HepG2 (cell line): ENCODE measurements around the gene C1orf198. TPM values are rescaled to one million over a fixed set of nuclear protein-coding genes. Genes with fewer than 3 reads are reported as not detected.

ENCODE experiments used
- ATAC-seq: fragments of 200-7000 bp; cut with Tn5 transposase; 3 replicates; pipeline ENCODE4 v1.9.1; 2020; ENCODE audit warnings: mild to moderate bottlenecking, moderate library complexity
- BruUV-seq: library from RNA; stranded (reverse); fragments of 400-500 nt; replicated peaks from 2 replicates; lab custom pipeline; 2021; lab: Mats Ljungman, UMichigan
- CTCF ChIA-PET: fragments of 300-600 bp; formaldehyde crosslinking; extraction: SDS; loops from one replicate; lab custom pipeline; 2021; ENCODE audit warnings: low total read pairs, inconsistent platforms, low intra/inter-chr PET ratio; lab: Yijun Ruan, JAX
- POLR2A ChIA-PET: fragments of 350-600 bp; sonication (Branson Sonifier 250); formaldehyde crosslinking; loops from one replicate; lab custom pipeline; 2020; ENCODE audit warnings: antibody characterized with exemption, inconsistent platforms; lab: Yijun Ruan, JAX
- DNase-seq: peaks from one replicate; pipeline ENCODE4 v3.0.0-alpha.2; 2015; ENCODE audit warnings: low spot score
- FAIRE-seq: peaks from 3 replicates; lab custom pipeline; 2011; peaks lifted over from hg19 to GRCh38; lab: Jason Lieb, UNC
- H2AFZ ChIP-seq: one replicate; pipeline ENCODE4 v1.6.1; 2011; ENCODE audit warnings: low read length, inconsistent platforms
- H3K27ac ChIP-seq: fragments of 300-600 bp; 3 replicates; pipeline ENCODE4 v1.8.0; 2011; ENCODE audit warnings: mixed run types, mild to moderate bottlenecking, mixed read lengths, low read length, inconsistent platforms; ENCODE audit not compliant: insufficient read depth; ENCODE audit errors: extremely low read length
- H3K27me3 ChIP-seq, 2 experiments: fragments of 200-600 bp in 1 of 2; 2 replicates in 1 of 2; 3 replicates in 1 of 2; pipeline versions ENCODE4 v1.6.0 to v1.8.0; 2011; ENCODE audit warnings: low read length in 2 of 2, mild to moderate bottlenecking in 2 of 2, moderate library complexity in 2 of 2, inconsistent platforms in 1 of 2; ENCODE audit not compliant: insufficient read depth in 2 of 2, control insufficient read depth in 1 of 2
- H3K36me3 ChIP-seq, 2 experiments: fragments of 200-600 bp in 1 of 2; replicated peaks in 1 of 2; 2 replicates in 1 of 2; 3 replicates in 1 of 2; pipeline versions ENCODE4 v1.5.1 to v1.8.0; 2011; ENCODE audit warnings: low read length in 2 of 2, inconsistent platforms in 1 of 2; ENCODE audit not compliant: insufficient read depth in 2 of 2, control insufficient read depth in 1 of 2
- H3K4me1 ChIP-seq: 2 replicates; pipeline ENCODE4 v1.5.1; 2012; ENCODE audit warnings: low read length, inconsistent platforms; ENCODE audit not compliant: insufficient read depth
- H3K4me2 ChIP-seq: 2 replicates; pipeline ENCODE4 v1.6.0; 2011; ENCODE audit warnings: low read depth, low read length, inconsistent platforms
- H3K4me3 ChIP-seq, 3 experiments: fragments of 200-600 bp in 1 of 3; sonication (generic), shearing (Covaris generic) in 1 of 3; replicated peaks in 1 of 3; 2 replicates each; pipeline ENCODE4 v1.5.1; 2011 to 2016; ENCODE audit warnings: low read length in 3 of 3, inconsistent platforms in 2 of 3, low read depth in 2 of 3, mild to moderate bottlenecking in 2 of 3, control low read depth in 1 of 3, mixed read lengths in 1 of 3; ENCODE audit not compliant: insufficient read depth in 1 of 3
- H3K79me2 ChIP-seq: one replicate; pipeline ENCODE4 v1.6.1; 2011; ENCODE audit warnings: low read length, inconsistent platforms; ENCODE audit not compliant: insufficient read depth
- H3K9ac ChIP-seq: 2 replicates; pipeline ENCODE4 v1.6.0; 2011; ENCODE audit warnings: mild to moderate bottlenecking, low read depth, low read length, inconsistent platforms; ENCODE audit not compliant: insufficient read depth
- H3K9me3 ChIP-seq: 2 replicates; pipeline ENCODE4 v1.5.1; 2012; ENCODE audit warnings: mild to moderate bottlenecking, low read length
- H4K20me1 ChIP-seq: 2 replicates; pipeline ENCODE4 v1.6.0; 2011; ENCODE audit warnings: inconsistent platforms, mild to moderate bottlenecking, low read length, moderate library complexity; ENCODE audit not compliant: insufficient read depth
- ETV5 ChIP-seq: IDR thresholded peaks from 2 replicates; pipeline ENCODE4 v1.6.1; 2018; ENCODE audit warnings: missing biosample characterization, missing genetic modification reagents, inconsistent platforms, borderline replicate concordance
- IKZF1 ChIP-seq: fragments of 450-650 bp; IDR thresholded peaks from 2 replicates; pipeline ENCODE4 v1.7.1; 2016
- MAF1 ChIP-seq: sonication (generic); formaldehyde crosslinking; IDR thresholded peaks from 2 replicates; pipeline ENCODE4 v1.5.0; 2020; ENCODE audit warnings: missing genetic modification reagents, borderline replicate concordance
- NFIB ChIP-seq: sonication (generic); formaldehyde crosslinking; IDR thresholded peaks from 2 replicates; pipeline ENCODE4 v1.9.0; 2021; ENCODE audit warnings: missing genetic modification reagents, mild to moderate bottlenecking, borderline replicate concordance
- SNAPC2 ChIP-seq: sonication (generic); formaldehyde crosslinking; IDR thresholded peaks from 2 replicates; pipeline ENCODE4 v1.8.1; 2022; ENCODE audit warnings: mild to moderate bottlenecking, missing genetic modification reagents
- ZBTB37 ChIP-seq: sonication (generic); formaldehyde crosslinking; IDR thresholded peaks from 2 replicates; pipeline ENCODE4 v1.4.0; 2020; ENCODE audit warnings: mild to moderate bottlenecking, missing genetic modification reagents
- ZNF260 ChIP-seq: sonication (generic); formaldehyde crosslinking; IDR thresholded peaks from 2 replicates; pipeline ENCODE4 v1.4.0; 2020; ENCODE audit warnings: missing genetic modification reagents, low read depth, mild to moderate bottlenecking, borderline replicate concordance
- WGBS: methylation state at CpG from one replicate; pipeline ENCODE4 v1.1.6; 2017; ENCODE audit warnings: low lambda C conversion rate; 5-methylcytosine and 5-hydroxymethylcytosine counted together
- in situ Hi-C: cut with HindIII; loops from 2 replicates; pipeline ENCODE4 v1.10.0; 2017; ENCODE audit warnings: low pct_unique_long_range_greater_than_20kb; ENCODE audit not compliant: extremely low pct_ligation_motif_present
- intact Hi-C: fragments of 100-400 bp; cut with micrococcal nuclease; formaldehyde crosslinking; loops from one replicate; pipeline ENCODE4 v1.10.0; 2022; ENCODE audit not compliant: unreplicated experiment
- polyA plus RNA-seq, 8 experiments: library from polyadenylated mRNA; depleted of rRNA in 3 of 8; stranded (reverse) in 7 of 8; unstranded in 1 of 8; fragments of >200 nt; fragmentation: Illumina TruSeq in 4 of 8; extraction: Trizol in 4 of 8; gene quantifications; 2 replicates each; pipeline versions ENCODE4 v1.2.1 to v1.2.3, GENCODE V29; 2011 to 2016; ENCODE audit warnings: low read depth in 4 of 8, missing spikeins in 1 of 8, mixed read lengths in 1 of 8; ENCODE audit not compliant: insufficient read depth in 1 of 8
- total RNA-seq, 5 experiments: library from RNA; depleted of rRNA; stranded (reverse); fragments of >200 nt; fragmentation: Illumina TruSeq; extraction: Trizol; gene quantifications; 2 replicates each; pipeline ENCODE4 v1.2.3, GENCODE V29; 2016; ENCODE audit warnings: low read depth in 1 of 5
- TF ChIP-seq, protein P1 (sequence below): sonication (generic); formaldehyde crosslinking; IDR thresholded peaks from 2 replicates; pipeline ENCODE4 v1.8.1; 2022; ENCODE audit warnings: low read depth, mild to moderate bottlenecking, missing genetic modification reagents

Gene C1orf198
- total and polyA plus RNA-seq, 2 of the 13 experiments (the other 11 are each of a cell fraction or from before 2014, with no cell fraction given) = 12.7 to 13.4 TPM

GRCh38 chr1:230822092-230822581 lies 46.2 kb downstream of the C1orf198 start:
- TF ChIP-seq ZNF260 = no peak
- TF ChIP-seq, all 625 proteins: peak for 0
- in situ Hi-C loops (no loop called here), intact Hi-C loops (no loop called here)
- no peak overlapping the region for H2AFZ ChIP-seq
- H3K4me1 ChIP-seq = no peaks in the 10 kb centered on the region
- no peak for ATAC-seq
- H3K4me2 ChIP-seq = no peak overlapping the region
- no peak for DNase-seq
- WGBS = 48% methylated on average over 11 of the region's 13 CpGs
- BruUV-seq = no TSS peak
- no peaks in the 10 kb centered on the region for H4K20me1 ChIP-seq
- no peaks in the 10 kb centered on the region for H3K36me3 ChIP-seq
- POLR2A ChIA-PET = no interaction called here
- no peaks in the 10 kb centered on the region for H3K9me3 ChIP-seq
- peaks cover 0 to 18% of the 10 kb centered on the region in 2 experiments; a peak in 2 of 5 replicates for H3K27me3 ChIP-seq
- H3K9ac ChIP-seq = no peak overlapping the region
- FAIRE-seq = no peak
- no peak overlapping the region for H3K27ac ChIP-seq
- H3K79me2 ChIP-seq = no peaks in the 10 kb centered on the region
- CTCF ChIA-PET = no interaction called here
- no peak overlapping the region for H3K4me3 ChIP-seq

- intact Hi-C loops = no loop called here
- Histone ChIP-seq H2AFZ (no peak overlapping the region), H3K4me1 (no peaks in the 10 kb centered on the region), H3K4me3 (no peak overlapping the region), H3K27ac (no peak overlapping the region), H3K9me3 (no peaks in the 10 kb centered on the region), H3K79me2 (no peaks in the 10 kb centered on the region), H3K4me2 (no peak overlapping the region), H4K20me1 (no peaks in the 10 kb centered on the region), H3K36me3 (no peaks in the 10 kb centered on the region), H3K9ac (no peak overlapping the region), H3K27me3 (peaks cover 0 to 18% of the 10 kb centered on the region in 2 experiments; a peak in 2 of 5 replicates)
- no TSS peak for BruUV-seq
- DNase-seq (no peak), ATAC-seq (no peak), FAIRE-seq (no peak)
- ChIA-PET POLR2A (no interaction called here), CTCF (no interaction called here)
- in situ Hi-C loops = no loop called here
- no peak for TF ChIP-seq ETV5 (CRISPR knock-in tag)
- no peak for TF ChIP-seq NFIB (CRISPR knock-in tag)
- TF ChIP-seq, protein P1, sequence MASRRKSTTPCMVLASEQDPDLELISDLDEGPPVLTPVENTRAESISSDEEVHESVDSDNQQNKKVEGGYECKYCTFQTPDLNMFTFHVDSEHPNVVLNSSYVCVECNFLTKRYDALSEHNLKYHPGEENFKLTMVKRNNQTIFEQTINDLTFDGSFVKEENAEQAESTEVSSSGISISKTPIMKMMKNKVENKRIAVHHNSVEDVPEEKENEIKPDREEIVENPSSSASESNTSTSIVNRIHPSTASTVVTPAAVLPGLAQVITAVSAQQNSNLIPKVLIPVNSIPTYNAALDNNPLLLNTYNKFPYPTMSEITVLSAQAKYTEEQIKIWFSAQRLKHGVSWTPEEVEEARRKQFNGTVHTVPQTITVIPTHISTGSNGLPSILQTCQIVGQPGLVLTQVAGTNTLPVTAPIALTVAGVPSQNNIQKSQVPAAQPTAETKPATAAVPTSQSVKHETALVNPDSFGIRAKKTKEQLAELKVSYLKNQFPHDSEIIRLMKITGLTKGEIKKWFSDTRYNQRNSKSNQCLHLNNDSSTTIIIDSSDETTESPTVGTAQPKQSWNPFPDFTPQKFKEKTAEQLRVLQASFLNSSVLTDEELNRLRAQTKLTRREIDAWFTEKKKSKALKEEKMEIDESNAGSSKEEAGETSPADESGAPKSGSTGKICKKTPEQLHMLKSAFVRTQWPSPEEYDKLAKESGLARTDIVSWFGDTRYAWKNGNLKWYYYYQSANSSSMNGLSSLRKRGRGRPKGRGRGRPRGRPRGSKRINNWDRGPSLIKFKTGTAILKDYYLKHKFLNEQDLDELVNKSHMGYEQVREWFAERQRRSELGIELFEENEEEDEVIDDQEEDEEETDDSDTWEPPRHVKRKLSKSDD (CRISPR knock-in tag) = no peak
- TF ChIP-seq SNAPC2 (CRISPR knock-in tag) = no peak
- TF ChIP-seq MAF1 = no peak
- no peak for TF ChIP-seq ZBTB37 (CRISPR knock-in tag)
- TF ChIP-seq IKZF1 = no peak
- WGBS = 25% methylated on average over 2 of the region's 4 CpGs
These were observed 47.0 kb downstream of the C1orf198 start for GRCh38 chr1:230821346-230821745.
